Body of pancreas (tissue), 4 donors: ENCODE data around the gene PASK. TPM values are rescaled to one million over a fixed set of nuclear protein-coding genes. Genes with fewer than 3 reads are reported as not detected.

Experiments used
- ATAC-seq: fragments of 150-250 bp; one replicate; pipeline ENCODE4 v1.9.1; 2016
- DNase-seq, 4 donors: peaks; one replicate each; pipeline ENCODE4 v3.0.0-alpha.2; 2019
- H3K27ac ChIP-seq, 4 donors: fragments of 200-600 bp; sonication (generic); 1 replicate in 3 of 4; 2 replicates in 1 of 4; pipeline versions ENCODE4 v1.5.1 to v1.6.1; 2016 to 2019; ENCODE audit warnings: mild to moderate bottlenecking in 1 of 4, mixed read lengths in 1 of 4, moderate library complexity in 1 of 4
- H3K27me3 ChIP-seq, 2 donors: fragments of 200-600 bp; sonication (generic); one replicate each; pipeline ENCODE4 v1.6.0; 2016; ENCODE audit warnings: mild to moderate bottlenecking in 1 of 2
- H3K36me3 ChIP-seq, 2 donors: fragments of 200-600 bp; sonication (generic); replicated peaks in 1 of 2; 2 replicates each; pipeline ENCODE4 v1.5.1; 2016; ENCODE audit warnings: low read depth in 2 of 2; ENCODE audit not compliant: insufficient read depth in 1 of 2
- H3K4me1 ChIP-seq: fragments of 200-600 bp; sonication (generic); one replicate; pipeline ENCODE4 v1.6.0; 2016
- H3K4me3 ChIP-seq, 2 donors: fragments of 200-600 bp; sonication (generic); 1 replicate in 1 of 2; 2 replicates in 1 of 2; pipeline ENCODE4 v1.5.1; 2016 to 2019
- H3K9me3 ChIP-seq, 3 donors: fragments of 200-600 bp; sonication (generic); 1 replicate in 2 of 3; 2 replicates in 1 of 3; pipeline ENCODE4 v1.5.1; 2016
- CTCF ChIP-seq, 7 experiments: fragments of 450-650 bp in 4 of 7; fragments of 200-600 bp in 3 of 7; sonication (generic) in 3 of 7; IDR thresholded peaks; one replicate each; pipeline ENCODE4 v1.5.1; 2016 to 2019; ENCODE audit warnings: antibody characterized with exemption in 7 of 7
- POLR2A ChIP-seq, 3 donors: fragments of 450-650 bp; IDR thresholded peaks; one replicate each; pipeline ENCODE4 v1.6.1; 2016; ENCODE audit warnings: antibody characterized with exemption in 3 of 3, mild to moderate bottlenecking in 2 of 3
- WGBS, 2 donors: methylation state at CpG; one replicate each; pipeline ENCODE4 v1.1.5; 2017; 5-methylcytosine and 5-hydroxymethylcytosine counted together
- intact Hi-C: fragments of 100-400 bp; cut with DNase I; formaldehyde crosslinking; loops from one replicate; pipeline ENCODE4 v1.15.1; 2023
- total RNA-seq, 2 donors: library from RNA; depleted of rRNA; stranded (reverse); fragments of >200 nt; gene quantifications; one replicate each; pipeline ENCODE4 v1.1.0, GENCODE V29; 2016

PASK gene
- total RNA-seq, 2 donors from 2014 or later: 7.5 to 15.8 TPM

- DNase-seq (no peak), ATAC-seq (no peak)
- TF ChIP-seq POLR2A (IDR thresholded peaks at IDR 0.05) (no peak), CTCF (IDR thresholded peaks at IDR 0.05) (no peak)
Observed at GRCh38 chr2:241130316-241130715, 19.0 kb downstream of the PASK start.

GRCh38 chr2:241129086-241129871 lies 20.0 kb downstream of the PASK start:
- H3K4me3 ChIP-seq: no peak overlapping the region
- no peaks in the 10 kb centered on the region for H3K36me3 ChIP-seq
- WGBS, 2 donors: 83 to 88% methylated on average over 8 to 11 of the region's 12 CpGs
- H3K27ac ChIP-seq: no peak overlapping the region
- ATAC-seq (no peak), DNase-seq (no peak)
- H3K9me3 ChIP-seq: no peaks in the 10 kb centered on the region
- intact Hi-C loops: no loop called here
- H3K4me1 ChIP-seq: no peaks in the 10 kb centered on the region
- no peaks in the 10 kb centered on the region for H3K27me3 ChIP-seq
- TF ChIP-seq POLR2A (IDR thresholded peaks at IDR 0.05): no peak

More at GRCh38 chr2:241130316-241130715, 19.0 kb downstream of the PASK start:
- H3K27ac ChIP-seq: no peak overlapping the region
- no peaks in the 10 kb centered on the region for H3K36me3 ChIP-seq
- H3K27me3 ChIP-seq: no peaks in the 10 kb centered on the region
- H3K4me3 ChIP-seq: no peak overlapping the region
- H3K4me1 ChIP-seq: no peaks in the 10 kb centered on the region
- H3K9me3 ChIP-seq: no peaks in the 10 kb centered on the region
- 86 to 95% methylated on average over 8 to 16 of the region's 16 CpGs for WGBS, 2 donors
- intact Hi-C loops: no loop called here

GRCh38 chr2:241128266-241128665 lies 21.0 kb downstream of the PASK start:
- WGBS, 2 donors: 89 to 90% methylated on average over 7 to 8 of the region's 8 CpGs
- H3K27ac ChIP-seq: no peak overlapping the region
- intact Hi-C loops: no loop called here
- H3K4me3 ChIP-seq: no peak overlapping the region
- H3K27me3 ChIP-seq: no peaks in the 10 kb centered on the region
- TF ChIP-seq POLR2A (IDR thresholded peaks at IDR 0.05) (no peak), CTCF (IDR thresholded peaks at IDR 0.05) (no peak)
- no peaks in the 10 kb centered on the region for H3K36me3 ChIP-seq
- ATAC-seq: no peak
- no peaks in the 10 kb centered on the region for H3K9me3 ChIP-seq
- no peaks in the 10 kb centered on the region for H3K4me1 ChIP-seq
- no peak for DNase-seq

GRCh38 chr2:241126771-241127202 lies 22.5 kb downstream of the PASK start:
- 93 to 98% methylated on average over 9 to 18 of the region's 18 CpGs for WGBS, 2 donors
- ATAC-seq (no peak), DNase-seq (no peak)
- Histone ChIP-seq H3K36me3 (no peaks in the 10 kb centered on the region), H3K27me3 (no peaks in the 10 kb centered on the region), H3K9me3 (no peaks in the 10 kb centered on the region), H3K27ac (no peak overlapping the region), H3K4me3 (no peak overlapping the region), H3K4me1 (no peaks in the 10 kb centered on the region)
- no peak for TF ChIP-seq CTCF (IDR thresholded peaks at IDR 0.05)
- TF ChIP-seq POLR2A (IDR thresholded peaks at IDR 0.05): no peak
- intact Hi-C loops: no loop called here

GRCh38 chr2:241126201-241126611 lies 23.1 kb downstream of the PASK start:
- Histone ChIP-seq H3K27me3 (no peaks in the 10 kb centered on the region), H3K27ac (no peak overlapping the region), H3K4me3 (no peak overlapping the region), H3K36me3 (no peaks in the 10 kb centered on the region), H3K9me3 (no peaks in the 10 kb centered on the region), H3K4me1 (no peaks in the 10 kb centered on the region)
- WGBS, 2 donors: 73 to 84% methylated on average over 11 to 21 of the region's 21 CpGs
- ATAC-seq (no peak), DNase-seq (no peak)
- intact Hi-C loops: no loop called here
- TF ChIP-seq CTCF (IDR thresholded peaks at IDR 0.05) (no peak), POLR2A (IDR thresholded peaks at IDR 0.05) (no peak)
